ENCODE measurements around the gene MYRIP.

MYRIP gene

DNA sequence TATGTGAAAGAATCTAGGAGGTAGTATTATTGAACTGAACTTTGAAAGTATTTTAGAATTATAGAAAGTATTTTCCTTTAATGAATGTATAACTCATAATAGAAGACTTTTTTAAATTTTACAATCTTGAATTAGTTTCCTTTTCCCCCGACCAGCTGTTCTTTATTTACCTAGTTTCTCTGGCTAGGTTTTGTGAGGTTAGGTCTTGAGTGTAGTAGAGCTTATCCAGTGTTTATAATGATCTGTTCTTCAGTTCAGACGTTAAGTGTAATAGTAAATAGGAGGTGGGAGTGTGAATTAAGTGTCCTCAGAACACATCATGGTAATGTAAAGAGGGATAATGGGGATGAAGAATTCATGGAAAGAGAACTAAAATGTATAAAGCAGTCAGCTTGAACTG is 93.8 kb downstream of the MYRIP start:
- Histone ChIP-seq H3K27ac (ENCODE audit: low read depth, low read length) (no peak overlapping the region), H3K36me3 (ENCODE audit: control insufficient read depth, insufficient read depth, low read length) (no peaks in the 10 kb centered on the region), H3K4me3 (ENCODE audit: low read depth, low read length) (no peak overlapping the region), H3K4me1 (ENCODE audit: control insufficient read depth, insufficient read depth, low read length) (no peaks in the 10 kb centered on the region), H3K27me3 (ENCODE audit: control insufficient read depth, insufficient read depth, low read length) (no peaks in the 10 kb centered on the region), H3K9me3 (ENCODE audit: control insufficient read depth, insufficient read depth, low read depth, low read length) (no peaks in the 10 kb centered on the region), H3K9ac (ENCODE audit: low read length) (no peak overlapping the region)

DNA sequence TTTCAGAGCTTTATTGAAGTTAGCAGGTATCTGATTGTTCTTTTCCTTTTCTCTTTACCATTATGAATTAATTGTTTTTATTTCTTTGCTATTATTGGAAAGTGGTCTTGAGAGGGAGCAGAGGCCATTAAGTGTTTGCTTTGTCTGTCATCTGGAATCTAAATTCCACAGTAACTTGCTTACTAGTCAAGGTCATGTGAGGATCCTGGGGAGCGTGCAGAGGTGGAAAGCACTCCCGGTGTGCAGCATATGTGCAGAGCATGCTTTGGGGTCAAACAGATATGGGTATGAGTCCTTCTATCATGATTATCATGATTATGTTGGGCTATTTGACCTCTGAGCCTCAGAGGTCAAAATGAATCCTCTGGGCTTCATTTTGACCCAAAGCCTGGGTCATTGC is 96.4 kb downstream of the MYRIP start:
- Histone ChIP-seq H3K9me3 (ENCODE audit: control insufficient read depth, insufficient read depth, low read depth, low read length) (no peaks in the 10 kb centered on the region), H3K27ac (ENCODE audit: low read depth, low read length) (no peak overlapping the region), H3K36me3 (ENCODE audit: control insufficient read depth, insufficient read depth, low read length) (no peaks in the 10 kb centered on the region), H3K4me1 (ENCODE audit: control insufficient read depth, insufficient read depth, low read length) (no peaks in the 10 kb centered on the region), H3K9ac (ENCODE audit: low read length) (no peak overlapping the region), H3K4me3 (ENCODE audit: low read depth, low read length) (no peak overlapping the region), H3K27me3 (ENCODE audit: control insufficient read depth, insufficient read depth, low read length) (no peaks in the 10 kb centered on the region)

DNA sequence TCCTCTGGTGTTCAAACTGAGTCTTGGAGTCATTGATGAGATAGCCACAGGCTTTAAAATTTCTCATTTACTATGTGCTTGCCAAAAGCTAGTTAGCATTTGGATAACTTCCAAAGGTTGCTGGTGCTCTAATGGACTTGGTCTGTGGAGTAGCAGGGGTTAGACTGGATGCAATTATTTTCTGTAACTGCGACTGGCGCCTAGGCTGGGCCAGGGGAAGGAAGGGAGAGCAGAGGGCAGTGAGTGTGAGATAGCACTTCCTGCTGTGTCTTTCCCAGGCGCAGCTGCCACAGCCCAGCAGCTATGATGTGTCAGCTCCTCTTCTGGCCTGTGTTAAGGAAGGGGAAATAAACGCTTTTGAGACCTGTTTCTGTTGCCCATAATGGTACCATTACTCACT is 98.6 kb downstream of the MYRIP start:
- H3K4me3 ChIP-seq (ENCODE audit: low read depth, low read length) = no peak overlapping the region
- no peaks in the 10 kb centered on the region for H3K9me3 ChIP-seq (ENCODE audit: control insufficient read depth, insufficient read depth, low read depth, low read length)
- H3K36me3 ChIP-seq (ENCODE audit: control insufficient read depth, insufficient read depth, low read length) = no peaks in the 10 kb centered on the region
- peaks cover 10% of the 10 kb centered on the region for H3K4me1 ChIP-seq (ENCODE audit: control insufficient read depth, insufficient read depth, low read length)
- H3K9ac ChIP-seq (ENCODE audit: low read length) = no peak overlapping the region
- no peak overlapping the region for H3K27ac ChIP-seq (ENCODE audit: low read depth, low read length)
- H3K27me3 ChIP-seq (ENCODE audit: control insufficient read depth, insufficient read depth, low read length) = no peaks in the 10 kb centered on the region

DNA sequence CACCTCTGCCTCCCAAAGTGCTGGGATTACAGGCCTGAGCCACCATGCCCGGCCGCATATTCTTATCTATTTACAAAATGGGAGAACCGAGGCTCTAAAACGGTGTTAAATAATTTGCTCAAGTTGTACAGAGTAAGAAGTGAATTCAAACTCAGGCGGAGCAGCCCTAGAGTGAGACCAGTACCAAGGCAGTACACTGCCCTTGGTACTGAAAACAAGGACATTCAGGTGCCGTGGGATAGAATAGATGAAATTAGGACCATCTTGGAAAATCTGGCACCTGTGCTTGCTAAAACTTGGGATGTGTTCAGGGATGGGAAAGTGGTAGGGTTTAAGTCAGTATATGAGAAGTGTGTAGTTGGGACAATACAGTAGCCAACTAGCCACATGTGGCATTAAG is 100.7 kb downstream of the MYRIP start:
- Histone ChIP-seq H3K27ac (ENCODE audit: low read depth, low read length) (no peak overlapping the region), H3K36me3 (ENCODE audit: control insufficient read depth, insufficient read depth, low read length) (no peaks in the 10 kb centered on the region), H3K4me1 (ENCODE audit: control insufficient read depth, insufficient read depth, low read length) (peaks cover 10% of the 10 kb centered on the region), H3K27me3 (ENCODE audit: control insufficient read depth, insufficient read depth, low read length) (no peaks in the 10 kb centered on the region), H3K4me3 (ENCODE audit: low read depth, low read length) (no peak overlapping the region), H3K9ac (ENCODE audit: low read length) (no peak overlapping the region), H3K9me3 (ENCODE audit: control insufficient read depth, insufficient read depth, low read depth, low read length) (no peaks in the 10 kb centered on the region)

DNA sequence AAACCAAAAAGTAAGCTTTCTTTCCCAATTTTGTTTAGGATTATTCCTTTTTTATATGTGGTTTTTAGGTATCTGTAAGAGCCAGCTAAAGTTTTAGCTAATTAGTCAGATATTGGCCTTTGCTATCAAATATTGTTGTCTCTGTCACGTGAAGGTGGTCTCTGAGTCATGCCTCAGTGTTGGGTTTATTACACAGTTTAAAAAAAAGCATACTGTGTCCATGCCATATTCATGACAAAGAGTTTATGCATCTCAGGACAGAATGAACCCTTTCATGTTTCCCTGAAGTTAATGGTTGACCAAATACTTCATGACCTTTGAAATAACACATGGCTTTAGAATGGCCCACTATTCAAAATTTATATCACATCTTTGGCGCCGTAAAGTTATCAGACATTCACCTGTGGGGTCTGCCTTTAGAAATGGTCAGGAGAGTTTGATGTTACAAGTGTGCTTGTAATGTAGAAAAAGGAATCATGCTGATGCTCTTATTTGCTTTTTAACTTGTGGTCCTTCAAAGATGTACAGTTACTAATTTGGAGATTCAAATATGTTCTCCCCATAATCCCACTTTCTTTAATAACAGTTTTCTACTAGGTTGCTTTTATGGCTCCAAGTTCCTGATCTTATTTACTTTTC is 101.5 kb downstream of the MYRIP start:
- Histone ChIP-seq H3K4me1 (ENCODE audit: control insufficient read depth, insufficient read depth, low read length) (peaks cover 10% of the 10 kb centered on the region), H3K27ac (ENCODE audit: low read depth, low read length) (no peak overlapping the region), H3K27me3 (ENCODE audit: control insufficient read depth, insufficient read depth, low read length) (no peaks in the 10 kb centered on the region)

DNA sequence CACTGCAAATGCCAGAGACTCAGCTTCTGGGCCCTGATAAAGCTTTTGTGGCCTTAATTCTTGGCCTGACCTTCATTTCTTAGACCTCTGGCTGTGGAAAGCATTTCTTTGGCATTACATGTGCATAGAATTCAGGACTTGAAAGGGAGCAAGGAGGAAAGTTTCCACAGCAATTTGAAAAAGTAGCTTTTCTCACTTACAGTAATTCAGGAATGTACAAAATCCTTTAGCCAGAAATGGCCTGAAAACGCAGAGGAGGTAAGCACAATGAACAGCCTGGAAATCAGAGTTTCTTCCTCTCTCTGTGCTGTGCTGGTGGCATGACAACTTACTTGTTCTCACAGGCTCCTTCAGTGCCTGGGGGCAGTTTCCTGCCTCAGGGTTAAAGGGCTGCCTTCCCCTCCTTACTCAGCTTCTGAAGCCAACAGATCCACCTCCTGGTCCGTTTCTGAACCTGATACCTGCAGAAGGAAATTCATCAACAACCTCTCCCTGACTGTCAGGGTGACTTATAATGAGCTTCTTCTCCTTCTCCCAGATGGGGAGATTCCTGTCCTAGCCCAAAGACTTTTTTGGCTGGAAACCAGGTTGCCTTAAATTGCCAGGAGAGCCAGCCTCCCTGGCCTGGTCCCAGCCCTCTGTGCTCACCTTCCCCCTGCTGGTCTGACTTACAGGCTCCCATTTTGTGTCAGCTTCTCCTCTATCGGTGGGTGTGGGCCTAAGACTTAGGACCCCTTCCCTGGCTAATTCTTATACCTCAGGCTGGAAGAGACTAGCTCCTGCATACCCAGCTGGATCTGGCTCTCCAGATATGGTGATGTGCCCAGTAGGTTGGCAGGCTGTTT is 102.3 kb downstream of the MYRIP start:
- no peaks in the 10 kb centered on the region for H3K36me3 ChIP-seq (ENCODE audit: control insufficient read depth, insufficient read depth, low read length)

More for the DNA sequence above, 101.5 kb downstream of the MYRIP start:
- Histone ChIP-seq H3K9ac (ENCODE audit: low read length) (no peak overlapping the region), H3K36me3 (ENCODE audit: control insufficient read depth, insufficient read depth, low read length) (no peaks in the 10 kb centered on the region), H3K9me3 (ENCODE audit: control insufficient read depth, insufficient read depth, low read depth, low read length) (no peaks in the 10 kb centered on the region), H3K4me3 (ENCODE audit: low read depth, low read length) (no peak overlapping the region)

DNA sequence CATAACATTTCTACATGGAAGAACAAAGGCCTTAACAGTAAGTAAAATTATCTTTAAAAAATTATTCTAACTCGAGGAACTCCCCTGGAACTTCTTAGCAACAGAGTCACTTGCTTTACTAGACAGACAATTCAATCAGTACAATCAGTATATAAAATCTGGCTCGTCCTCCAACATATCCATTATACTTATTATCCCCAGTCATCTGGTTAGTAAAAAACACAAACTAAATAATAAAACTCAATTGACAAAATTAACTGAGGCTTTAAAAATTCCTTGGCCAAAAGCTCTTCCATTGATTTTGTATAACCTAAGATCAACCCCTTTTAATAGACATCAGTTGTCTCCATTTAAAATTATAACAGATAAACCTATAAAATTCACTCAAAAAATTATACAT is 105.6 kb downstream of the MYRIP start:
- Histone ChIP-seq H3K9ac (ENCODE audit: low read length) (no peak overlapping the region), H3K4me3 (ENCODE audit: low read depth, low read length) (no peak overlapping the region), H3K27me3 (ENCODE audit: control insufficient read depth, insufficient read depth, low read length) (no peaks in the 10 kb centered on the region), H3K9me3 (ENCODE audit: control insufficient read depth, insufficient read depth, low read depth, low read length) (no peaks in the 10 kb centered on the region), H3K36me3 (ENCODE audit: control insufficient read depth, insufficient read depth, low read length) (no peaks in the 10 kb centered on the region), H3K27ac (ENCODE audit: low read depth, low read length) (no peak overlapping the region), H3K4me1 (ENCODE audit: control insufficient read depth, insufficient read depth, low read length) (peaks cover 20% of the 10 kb centered on the region)

More for the DNA sequence above, 102.3 kb downstream of the MYRIP start:
- Histone ChIP-seq H3K4me1 (ENCODE audit: control insufficient read depth, insufficient read depth, low read length) (peaks cover 10% of the 10 kb centered on the region), H3K9me3 (ENCODE audit: control insufficient read depth, insufficient read depth, low read depth, low read length) (no peaks in the 10 kb centered on the region), H3K9ac (ENCODE audit: low read length) (no peak overlapping the region), H3K27ac (ENCODE audit: low read depth, low read length) (no peak overlapping the region), H3K27me3 (ENCODE audit: control insufficient read depth, insufficient read depth, low read length) (no peaks in the 10 kb centered on the region), H3K4me3 (ENCODE audit: low read depth, low read length) (no peak overlapping the region)

DNA sequence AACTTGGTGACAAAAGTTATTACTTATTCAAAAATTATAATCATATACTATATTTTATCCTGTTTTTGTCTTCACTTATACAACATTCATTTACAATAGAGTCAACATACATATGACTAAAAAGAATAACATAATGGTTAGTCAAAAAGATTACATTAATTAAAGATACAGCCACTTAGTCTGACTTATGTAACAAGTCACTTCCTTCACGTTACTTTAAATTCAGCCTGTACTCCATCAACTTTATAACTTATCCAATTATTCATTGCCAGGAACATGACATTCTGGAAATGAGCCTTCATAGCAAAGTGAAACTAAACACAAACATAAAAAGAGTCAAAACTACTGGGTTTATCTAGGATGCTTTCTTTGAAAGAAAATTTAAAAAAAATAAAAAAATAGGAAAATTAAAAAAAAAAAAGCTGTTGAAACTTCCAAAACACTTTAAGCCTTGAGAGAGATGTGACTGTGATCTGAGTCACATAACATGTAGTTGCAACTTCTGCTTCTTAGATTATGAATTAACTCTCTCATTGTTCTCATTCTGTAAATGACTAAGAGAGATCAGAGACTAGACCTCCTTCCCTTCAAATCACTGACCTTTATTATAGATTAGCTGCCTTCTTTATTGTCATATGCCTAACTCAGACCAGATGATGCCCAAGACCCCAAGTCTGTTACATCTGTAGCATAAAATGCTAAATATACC is 107.8 kb downstream of the MYRIP start:
- Histone ChIP-seq H3K36me3 (ENCODE audit: control insufficient read depth, insufficient read depth, low read length) (no peaks in the 10 kb centered on the region), H3K4me3 (ENCODE audit: low read depth, low read length) (no peak overlapping the region), H3K4me1 (ENCODE audit: control insufficient read depth, insufficient read depth, low read length) (peaks cover 10% of the 10 kb centered on the region), H3K9ac (ENCODE audit: low read length) (no peak overlapping the region), H3K9me3 (ENCODE audit: control insufficient read depth, insufficient read depth, low read depth, low read length) (no peaks in the 10 kb centered on the region), H3K27me3 (ENCODE audit: control insufficient read depth, insufficient read depth, low read length) (no peaks in the 10 kb centered on the region), H3K27ac (ENCODE audit: low read depth, low read length) (no peak overlapping the region)

DNA sequence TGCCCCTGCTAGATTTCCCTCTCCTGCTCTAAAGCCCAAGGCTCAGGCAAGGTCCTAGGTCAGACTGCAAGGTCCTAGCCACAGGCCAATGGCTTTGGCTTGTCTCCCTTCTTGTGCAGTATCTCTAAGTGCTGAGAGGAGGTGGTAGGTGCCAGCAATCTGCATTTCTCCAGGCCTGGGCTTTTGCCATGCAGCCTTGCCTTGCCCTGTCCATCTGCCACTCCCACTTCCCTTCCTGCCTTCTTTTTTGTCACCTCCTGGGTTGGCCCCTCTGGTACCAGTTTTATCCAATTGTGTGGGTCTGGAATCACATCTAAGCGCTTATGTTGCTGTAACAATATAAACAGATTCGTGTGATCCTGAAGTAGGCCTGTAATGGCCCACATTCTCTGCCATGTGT is 109.9 kb downstream of the MYRIP start:
- Histone ChIP-seq H3K4me1 (ENCODE audit: control insufficient read depth, insufficient read depth, low read length) (peaks cover 10% of the 10 kb centered on the region), H3K27ac (ENCODE audit: low read depth, low read length) (no peak overlapping the region)

DNA sequence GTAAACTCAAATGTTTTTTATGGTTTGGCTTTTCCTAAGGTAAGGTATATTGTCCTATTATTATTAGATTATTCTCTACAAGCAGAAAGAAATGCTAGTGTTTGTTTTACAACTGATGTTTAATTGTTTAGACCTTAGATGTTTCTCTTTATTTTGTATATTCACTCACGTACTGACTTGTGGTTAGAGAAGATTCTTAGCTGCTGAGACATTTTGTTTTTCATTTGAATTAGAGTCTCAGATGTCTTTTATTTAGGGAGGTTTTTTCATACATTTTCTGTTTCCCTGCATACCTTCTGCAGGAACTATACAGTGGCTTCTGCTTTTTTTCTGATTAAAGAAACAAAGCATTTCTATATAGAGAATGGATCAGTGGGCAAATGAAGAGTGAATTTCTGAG is 110.9 kb downstream of the MYRIP start:
- no peak overlapping the region for H3K27ac ChIP-seq (ENCODE audit: low read depth, low read length)

More for the DNA sequence above, 109.9 kb downstream of the MYRIP start:
- H3K9ac ChIP-seq (ENCODE audit: low read length) = no peak overlapping the region
- H3K9me3 ChIP-seq (ENCODE audit: control insufficient read depth, insufficient read depth, low read depth, low read length) = no peaks in the 10 kb centered on the region
- H3K36me3 ChIP-seq (ENCODE audit: control insufficient read depth, insufficient read depth, low read length) = no peaks in the 10 kb centered on the region
- no peak overlapping the region for H3K4me3 ChIP-seq (ENCODE audit: low read depth, low read length)
- no peaks in the 10 kb centered on the region for H3K27me3 ChIP-seq (ENCODE audit: control insufficient read depth, insufficient read depth, low read length)

DNA sequence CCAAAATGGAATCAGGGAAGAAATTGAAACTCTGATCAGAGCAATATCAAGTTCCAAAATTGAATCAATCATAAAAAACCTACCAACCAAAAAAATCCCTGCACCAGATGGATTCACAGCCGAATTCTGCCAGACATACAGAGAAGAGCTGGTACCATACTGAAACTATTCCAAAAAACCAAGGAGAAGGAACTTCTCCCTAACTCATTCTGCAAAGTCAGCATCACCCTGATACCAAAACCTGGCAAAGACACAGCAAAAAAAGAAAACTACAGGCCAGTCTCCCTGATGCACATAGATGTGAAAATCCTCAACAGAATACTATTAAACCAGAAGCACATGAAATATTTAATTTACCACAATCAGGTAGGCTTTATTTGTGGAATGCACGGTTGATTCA is 118.1 kb downstream of the MYRIP start:
- Histone ChIP-seq H3K9me3 (ENCODE audit: control insufficient read depth, insufficient read depth, low read depth, low read length) (no peaks in the 10 kb centered on the region), H3K9ac (ENCODE audit: low read length) (no peak overlapping the region), H3K4me3 (ENCODE audit: low read depth, low read length) (no peak overlapping the region), H3K27ac (ENCODE audit: low read depth, low read length) (no peak overlapping the region), H3K27me3 (ENCODE audit: control insufficient read depth, insufficient read depth, low read length) (no peaks in the 10 kb centered on the region), H3K4me1 (ENCODE audit: control insufficient read depth, insufficient read depth, low read length) (no peaks in the 10 kb centered on the region), H3K36me3 (ENCODE audit: control insufficient read depth, insufficient read depth, low read length) (no peaks in the 10 kb centered on the region)

More for the DNA sequence above, 110.9 kb downstream of the MYRIP start:
- H3K4me3 ChIP-seq (ENCODE audit: low read depth, low read length) = no peak overlapping the region
- H3K36me3 ChIP-seq (ENCODE audit: control insufficient read depth, insufficient read depth, low read length) = no peaks in the 10 kb centered on the region
- no peaks in the 10 kb centered on the region for H3K9me3 ChIP-seq (ENCODE audit: control insufficient read depth, insufficient read depth, low read depth, low read length)
- peaks cover 10% of the 10 kb centered on the region for H3K4me1 ChIP-seq (ENCODE audit: control insufficient read depth, insufficient read depth, low read length)
- H3K27me3 ChIP-seq (ENCODE audit: control insufficient read depth, insufficient read depth, low read length) = no peaks in the 10 kb centered on the region
- H3K9ac ChIP-seq (ENCODE audit: low read length) = no peak overlapping the region

All from HUES6 (cell line).